RWPE1 (cell line): ENCODE results near the gene SLC34A3.
"Not testable (repeated sequence)": the region's sequence is repeated elsewhere in the genome, so short reads cannot be mapped to it uniquely, and the experiment has no call there.

Experiments
- CTCF ChIA-PET: fragments of 350-600 bp; sonication (Branson Sonifier 250); formaldehyde crosslinking; extraction: SDS; loops from one replicate; lab custom pipeline; 2021; lab: Yijun Ruan, JAX
- POLR2A ChIA-PET: fragments of 400-600 bp; formaldehyde crosslinking; extraction: SDS; loops from one replicate; lab custom pipeline; 2020; ENCODE audit warnings: antibody characterized with exemption; ENCODE audit not compliant: low non-redundant PET; lab: Yijun Ruan, JAX
- DNase-seq: peaks from one replicate; pipeline ENCODE4 v3.0.0; 2012; ENCODE audit warnings: low spot score
- H3K27ac ChIP-seq: fragments of 450-650 bp; 2 replicates; pipeline ENCODE4 v1.5.1; 2017
- CTCF ChIP-seq: fragments of 450-650 bp; conservative IDR thresholded peaks from 2 replicates; pipeline ENCODE4 v1.5.1; 2017; ENCODE audit warnings: low read depth, mild to moderate bottlenecking

Gene SLC34A3

GRCh38 chr9:137237759-137238726 lies 7.3 kb downstream of the SLC34A3 start:
- DNase-seq, result no peak
- ChIA-PET CTCF (interaction anchor here (0.6 to 3.3 kb wide), 15 partner anchors 11 to 1236 kb away, joined by 3 to 24 read pairs (median 4); partner anchors contain the start of genes LRRC26, RNF224 and SSNA1), POLR2A (interaction anchor here (0.6 to 1.8 kb wide), 4 partner anchors 13 to 37 kb away, joined by 3 to 7 read pairs (median 4); partner anchors contain the start of gene CYSRT1)
- peak overlapping the region; percentile 100 for H3K27ac ChIP-seq
- no peak for TF ChIP-seq CTCF

DNA sequence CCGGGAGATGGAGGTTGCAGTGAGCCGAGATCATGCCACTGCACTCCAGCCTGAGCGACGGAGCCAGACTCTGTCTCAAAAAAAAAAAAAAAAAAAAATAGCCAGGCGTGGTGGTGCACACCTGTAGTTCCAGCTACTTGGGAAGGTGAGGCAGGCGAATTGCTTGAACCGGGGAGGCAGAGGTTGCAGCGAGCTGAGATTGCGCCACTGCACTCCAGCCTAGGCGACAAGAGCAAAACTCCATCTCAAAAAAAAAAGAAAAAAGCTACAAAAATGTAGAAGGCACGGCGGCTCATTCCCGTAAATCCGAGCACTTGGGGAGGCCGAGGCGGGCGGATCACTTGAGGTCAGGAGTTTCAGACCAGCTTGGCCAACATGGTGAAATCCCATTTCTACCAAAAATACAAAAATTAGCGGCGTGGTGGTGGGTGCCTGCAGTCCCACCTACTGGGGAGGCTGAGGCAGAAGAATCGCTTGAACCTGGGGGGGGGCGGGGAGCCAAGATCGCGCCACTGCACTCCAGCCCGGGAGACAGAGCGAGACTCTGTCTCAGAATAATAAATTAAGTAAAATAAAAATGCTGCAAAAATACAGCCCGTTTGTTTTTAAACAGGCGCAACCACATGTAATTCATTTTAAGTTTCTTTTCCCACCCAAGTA lies 9.0 kb downstream of the SLC34A3 start:
- POLR2A ChIA-PET, result interaction anchor here (0.6 to 2.0 kb wide), 8 partner anchors 13 to 126 kb away, joined by 3 to 9 read pairs (median 4); partner anchors contain the start of genes ANAPC2, CYSRT1, NELFB and SSNA1
- not testable (repeated sequence) for DNase-seq
- H3K27ac ChIP-seq, result peak overlapping the region; percentile 100
- CTCF ChIA-PET, result interaction anchor here (0.6 to 2.0 kb wide), 10 partner anchors 8 to 553 kb away, joined by 3 to 8 read pairs (median 4); partner anchors contain the start of genes ENTPD2, NRARP and RNF224

DNA sequence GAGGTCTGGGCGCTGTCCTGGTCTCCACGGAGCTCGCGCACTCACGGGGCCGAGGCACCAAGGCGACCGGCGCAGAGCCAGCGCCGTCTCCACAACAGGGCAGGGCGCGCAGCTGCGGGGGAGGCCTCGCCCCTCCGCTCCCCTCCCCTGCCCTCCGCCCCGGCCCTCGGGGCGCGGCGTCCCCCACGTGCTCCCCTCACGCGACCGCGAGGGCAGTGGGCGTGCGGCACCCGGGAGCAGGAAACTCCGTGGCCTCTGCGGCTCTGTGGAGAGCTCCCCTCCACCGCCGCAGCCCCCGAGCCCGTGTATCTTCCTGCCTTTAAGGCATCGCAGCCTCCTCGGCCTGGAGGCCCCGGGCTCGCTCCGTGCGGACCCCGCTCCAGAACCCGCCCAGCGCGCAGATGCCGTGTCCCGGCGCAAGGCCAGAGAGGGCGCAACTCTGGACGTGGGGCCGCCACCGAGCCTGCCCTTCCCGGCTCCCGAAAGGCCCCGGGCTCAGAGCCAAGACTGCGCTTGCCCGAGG lies 9.7 kb downstream of the SLC34A3 start:
- ChIA-PET CTCF (interaction anchor here (0.6 to 2.0 kb wide), 7 partner anchors 9 to 554 kb away, joined by 3 to 8 read pairs (median 4); partner anchors contain the start of genes ENTPD2 and NRARP), POLR2A (interaction anchor here (0.5 to 2.0 kb wide), 14 partner anchors 14 to 351 kb away, joined by 3 to 9 read pairs (median 4); partner anchors contain the start of genes ANAPC2, MAN1B1, NELFB and SSNA1)
- peak; percentile 64 for DNase-seq
- TF ChIP-seq CTCF, result peak; percentile 12; the same call in 1 of the 2 replicates
- H3K27ac ChIP-seq, result peak overlapping the region; percentile 100

DNA sequence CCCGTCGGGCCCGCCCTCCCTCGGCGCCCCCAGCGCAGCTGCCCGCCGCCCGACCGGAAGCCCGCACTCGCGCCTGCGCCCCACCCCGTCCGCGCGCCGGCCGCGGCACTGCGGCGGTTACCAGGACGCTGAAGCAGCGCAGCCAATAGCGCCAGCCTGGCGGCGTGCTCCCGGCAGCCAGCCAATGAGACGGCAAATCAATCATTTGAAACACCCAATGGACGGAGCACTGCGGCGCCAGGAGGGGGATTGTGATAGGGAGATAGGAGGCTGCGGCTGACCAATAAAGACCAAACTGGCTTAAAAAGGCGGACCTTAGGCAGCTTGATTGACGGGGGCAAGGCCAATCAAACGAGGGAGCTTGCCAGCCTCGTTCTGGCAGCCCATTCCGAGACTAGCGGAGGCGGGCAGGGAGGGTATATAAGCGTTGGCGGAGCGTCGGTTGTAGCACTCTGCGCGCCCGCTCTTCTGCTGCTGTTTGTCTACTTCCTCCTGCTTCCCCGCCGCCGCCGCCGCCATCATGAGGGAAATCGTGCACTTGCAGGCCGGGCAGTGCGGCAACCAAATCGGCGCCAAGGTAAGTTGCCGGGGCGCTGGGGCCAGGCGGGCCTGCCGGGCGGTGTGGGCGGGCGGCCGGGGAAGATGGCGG lies 10.3 kb downstream of the SLC34A3 start, which contains the start of gene TUBB4B:
Gene TUBB4B, plus strand, starts transcription at position 447 of the 649 bp plus-strand sequence. Its CDS starts 74 bp downstream, at position 521.
- peak; percentile 100 for DNase-seq
- H3K27ac ChIP-seq, result peak within 1 kb of the TSS; percentile 100
- POLR2A ChIA-PET, result interaction anchor here (0.5 to 2.0 kb wide), 14 partner anchors 11 to 350 kb away, joined by 3 to 9 read pairs (median 4); partner anchors contain the start of genes ANAPC2, MAN1B1, NELFB and SSNA1
- CTCF ChIA-PET, result interaction anchor here (0.8 to 2.0 kb wide), 4 partner anchors 9 to 554 kb away, joined by 3 to 8 read pairs (median 4); no protein-coding TSS in a partner anchor
- TF ChIP-seq CTCF, result no peak; the same call in 1 of the 2 replicates

DNA sequence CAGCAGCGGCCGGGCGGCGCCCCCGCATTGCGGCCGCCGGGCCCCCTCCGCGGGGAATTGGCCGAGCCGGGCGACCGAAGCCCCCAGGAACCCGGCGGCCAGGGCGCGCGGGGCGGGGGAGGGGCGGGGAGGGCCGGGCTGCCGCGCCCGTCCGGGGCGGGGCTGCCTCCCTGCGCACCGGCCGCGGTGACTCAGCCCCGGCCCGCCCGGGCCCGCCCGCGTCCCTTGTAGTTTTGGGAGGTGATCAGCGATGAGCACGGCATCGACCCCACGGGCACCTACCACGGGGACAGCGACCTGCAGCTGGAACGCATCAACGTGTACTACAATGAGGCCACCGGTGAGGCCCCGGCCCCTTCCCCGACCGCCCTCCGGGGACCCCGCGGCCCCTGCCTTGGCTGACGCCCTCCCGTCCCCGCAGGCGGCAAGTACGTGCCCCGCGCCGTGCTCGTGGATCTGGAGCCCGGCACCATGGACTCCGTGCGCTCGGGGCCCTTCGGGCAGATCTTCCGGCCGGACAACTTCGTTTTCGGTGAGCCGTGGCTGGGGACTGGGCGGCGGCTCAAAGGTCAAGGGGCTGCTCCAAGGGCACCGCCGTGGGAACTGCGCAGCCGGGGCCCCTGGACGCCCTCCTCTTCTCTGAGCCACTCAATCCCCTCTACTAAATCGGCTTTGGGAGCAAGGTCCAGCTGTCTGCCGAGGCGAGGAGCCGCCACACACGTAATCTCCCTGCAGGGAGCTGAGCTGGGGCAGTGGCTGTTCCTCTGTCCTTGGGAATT lies 11.0 kb downstream of the SLC34A3 start:
- no peak for TF ChIP-seq CTCF
- DNase-seq, result peak; percentile 89

More for the DNA sequence above, 11.0 kb downstream of the SLC34A3 start:
- POLR2A ChIA-PET, result interaction anchor here (0.6 to 2.0 kb wide), 9 partner anchors 12 to 53 kb away, joined by 3 to 9 read pairs (median 4); partner anchors contain the start of genes ANAPC2, NELFB, SSNA1 and TOR4A
- peak overlapping the region; percentile 100 for H3K27ac ChIP-seq
- CTCF ChIA-PET, result interaction anchor here (1.0 to 2.1 kb wide), 3 partner anchors 12 to 15 kb away, joined by 3 to 10 read pairs (median 3); no protein-coding TSS in a partner anchor
